Osteocyte (in vitro differentiated cells): ENCODE measurements around the gene RUSF1. TPM values are rescaled to one million over a fixed set of nuclear protein-coding genes. Genes with fewer than 3 reads are reported as not detected.

Experiments used
- DNase-seq: peaks from one replicate; pipeline ENCODE4 v3.0.0; 2021; ENCODE audit warnings: mixed read lengths; ENCODE audit not compliant: unreplicated experiment; ENCODE audit errors: extremely low spot score
- H3K27ac Mint-ChIP-seq: one replicate; pipeline ENCODE4 v1.8.0; 2021; ENCODE audit warnings: mild to moderate bottlenecking, mixed read lengths; ENCODE audit not compliant: unreplicated experiment
- H3K27me3 Mint-ChIP-seq: one replicate; pipeline ENCODE4 v1.8.0; 2021; ENCODE audit warnings: mixed read lengths; ENCODE audit not compliant: unreplicated experiment
- H3K36me3 Mint-ChIP-seq: one replicate; pipeline ENCODE4 v1.8.0; 2021; ENCODE audit warnings: mixed read lengths; ENCODE audit not compliant: unreplicated experiment
- H3K4me1 Mint-ChIP-seq: one replicate; pipeline ENCODE4 v1.8.0; 2021; ENCODE audit warnings: mixed read lengths; ENCODE audit not compliant: unreplicated experiment
- H3K4me3 Mint-ChIP-seq: one replicate; pipeline ENCODE4 v1.8.0; 2021; ENCODE audit warnings: mild to moderate bottlenecking, moderate library complexity, mixed read lengths; ENCODE audit not compliant: unreplicated experiment
- H3K9me3 Mint-ChIP-seq: one replicate; pipeline ENCODE4 v1.8.0; 2021; ENCODE audit warnings: mixed read lengths; ENCODE audit not compliant: unreplicated experiment
- total RNA-seq: library from RNA; stranded (reverse); gene quantifications from 2 replicates; pipeline ENCODE4 v1.2.1, GENCODE V29; 2021
- TF ChIP-seq, protein P1 (sequence below): fragments of 200-600 bp; sonication (generic); IDR thresholded peaks from 2 replicates; pipeline ENCODE4 v1.5.0; 2021; ENCODE audit warnings: antibody characterized with exemption, mild to moderate bottlenecking, moderate library complexity

The RUSF1 gene
- total RNA-seq, 1 donor from 2014 or later = 72.5 TPM

DNA sequence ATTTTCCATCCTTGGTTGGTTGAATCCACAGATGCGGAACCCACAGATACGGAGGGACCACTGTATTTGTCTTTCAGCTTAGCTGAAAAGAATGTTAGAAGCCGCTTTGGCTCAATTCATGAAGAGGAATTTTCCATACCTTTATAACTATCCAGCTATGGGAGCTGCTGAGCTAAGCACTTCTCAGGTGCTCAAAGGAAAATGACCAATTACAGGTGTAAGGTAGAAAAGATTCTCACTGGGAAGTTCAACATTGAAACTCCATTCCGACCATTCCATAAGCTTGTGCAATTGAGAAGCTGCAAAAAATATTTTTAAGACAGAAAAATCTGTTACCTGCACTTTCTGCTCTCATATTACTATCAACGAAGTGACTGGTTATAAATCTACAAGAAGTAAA, 22.2 kb upstream of the RUSF1 start:
- H3K4me3 Mint-ChIP-seq = no peak overlapping the region
- H3K9me3 Mint-ChIP-seq = no peaks in the 10 kb centered on the region
- peaks cover 37% of the 10 kb centered on the region for H3K27me3 Mint-ChIP-seq
- TF ChIP-seq, protein P1, sequence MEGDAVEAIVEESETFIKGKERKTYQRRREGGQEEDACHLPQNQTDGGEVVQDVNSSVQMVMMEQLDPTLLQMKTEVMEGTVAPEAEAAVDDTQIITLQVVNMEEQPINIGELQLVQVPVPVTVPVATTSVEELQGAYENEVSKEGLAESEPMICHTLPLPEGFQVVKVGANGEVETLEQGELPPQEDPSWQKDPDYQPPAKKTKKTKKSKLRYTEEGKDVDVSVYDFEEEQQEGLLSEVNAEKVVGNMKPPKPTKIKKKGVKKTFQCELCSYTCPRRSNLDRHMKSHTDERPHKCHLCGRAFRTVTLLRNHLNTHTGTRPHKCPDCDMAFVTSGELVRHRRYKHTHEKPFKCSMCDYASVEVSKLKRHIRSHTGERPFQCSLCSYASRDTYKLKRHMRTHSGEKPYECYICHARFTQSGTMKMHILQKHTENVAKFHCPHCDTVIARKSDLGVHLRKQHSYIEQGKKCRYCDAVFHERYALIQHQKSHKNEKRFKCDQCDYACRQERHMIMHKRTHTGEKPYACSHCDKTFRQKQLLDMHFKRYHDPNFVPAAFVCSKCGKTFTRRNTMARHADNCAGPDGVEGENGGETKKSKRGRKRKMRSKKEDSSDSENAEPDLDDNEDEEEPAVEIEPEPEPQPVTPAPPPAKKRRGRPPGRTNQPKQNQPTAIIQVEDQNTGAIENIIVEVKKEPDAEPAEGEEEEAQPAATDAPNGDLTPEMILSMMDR = no peak
- H3K4me1 Mint-ChIP-seq = peaks cover 5% of the 10 kb centered on the region
- no peak for DNase-seq
- no peak overlapping the region for H3K27ac Mint-ChIP-seq
- no peaks in the 10 kb centered on the region for H3K36me3 Mint-ChIP-seq

DNA sequence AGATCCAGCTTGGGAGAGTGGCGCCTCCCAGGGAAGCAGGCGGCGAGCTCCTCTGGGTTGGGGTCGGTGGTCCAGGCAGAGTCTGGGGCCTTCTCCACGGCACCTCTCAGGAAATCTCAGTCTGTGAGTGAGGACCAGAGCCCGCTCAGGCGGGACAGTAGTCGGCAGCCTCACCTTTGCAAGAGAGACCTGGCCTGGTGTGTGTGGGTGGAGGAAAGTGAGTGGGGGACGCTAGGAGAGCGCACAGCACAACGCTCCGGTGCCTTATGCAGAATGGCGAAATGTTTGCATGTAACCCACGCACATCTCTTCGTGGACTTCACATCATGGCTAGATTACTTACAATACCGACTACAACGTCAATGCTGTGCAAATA, 21.7 kb upstream of the RUSF1 start:
- H3K27me3 Mint-ChIP-seq = peaks cover 38% of the 10 kb centered on the region
- DNase-seq = no peak
- H3K4me1 Mint-ChIP-seq = peaks cover 5% of the 10 kb centered on the region
- TF ChIP-seq, protein P1 = no peak
- no peaks in the 10 kb centered on the region for H3K36me3 Mint-ChIP-seq
- no peak overlapping the region for H3K4me3 Mint-ChIP-seq
- no peaks in the 10 kb centered on the region for H3K9me3 Mint-ChIP-seq
- no peak overlapping the region for H3K27ac Mint-ChIP-seq

DNA sequence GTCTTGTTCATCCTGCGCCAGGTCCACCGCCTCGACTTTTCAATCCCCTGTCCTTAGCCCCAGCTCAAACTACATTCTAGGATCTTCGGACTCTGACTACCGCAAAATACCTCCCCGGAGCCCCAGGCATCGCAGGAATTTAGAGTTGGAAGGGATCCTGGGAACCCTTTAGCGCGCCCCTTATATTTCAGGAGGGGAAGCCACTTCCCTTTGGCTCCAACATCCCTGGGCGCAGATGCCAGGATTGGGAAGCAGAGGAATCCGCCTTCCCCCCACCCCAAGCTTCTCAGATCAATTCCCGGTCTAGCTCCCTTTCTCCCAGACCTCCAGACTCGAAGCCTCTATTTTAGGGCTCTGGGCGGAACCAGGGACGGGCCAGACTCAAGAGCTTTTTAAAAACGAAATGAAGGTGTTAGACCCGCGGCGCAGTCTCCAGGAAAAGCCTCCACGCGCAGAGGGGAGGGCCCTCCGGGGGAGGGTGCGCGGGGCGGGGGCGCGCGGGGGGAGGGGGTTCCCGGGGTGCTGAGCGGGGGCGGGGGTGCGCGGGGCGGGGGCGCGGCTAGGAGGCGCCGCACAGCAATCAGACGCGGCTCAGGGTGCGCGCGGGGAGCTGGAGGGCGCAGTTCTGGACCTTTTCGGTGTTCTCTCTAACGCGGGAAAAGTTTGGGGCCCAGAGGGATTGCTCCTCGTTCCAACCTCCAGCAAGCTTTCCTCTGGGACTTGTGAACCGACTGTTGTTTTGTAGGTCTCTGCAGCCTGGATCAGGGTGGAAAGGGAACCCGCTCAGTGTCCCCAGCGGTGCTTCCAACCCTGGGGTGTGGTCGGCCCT, 21.1 kb upstream of the RUSF1 start:
- no peaks in the 10 kb centered on the region for H3K36me3 Mint-ChIP-seq
- H3K4me1 Mint-ChIP-seq = peaks cover 5% of the 10 kb centered on the region
- H3K27me3 Mint-ChIP-seq = peaks cover 40% of the 10 kb centered on the region
- peak overlapping the region; percentile 63 for H3K4me3 Mint-ChIP-seq
- no peak for DNase-seq
- TF ChIP-seq, protein P1 = no peak
- no peak overlapping the region for H3K27ac Mint-ChIP-seq
- H3K9me3 Mint-ChIP-seq = no peaks in the 10 kb centered on the region

DNA sequence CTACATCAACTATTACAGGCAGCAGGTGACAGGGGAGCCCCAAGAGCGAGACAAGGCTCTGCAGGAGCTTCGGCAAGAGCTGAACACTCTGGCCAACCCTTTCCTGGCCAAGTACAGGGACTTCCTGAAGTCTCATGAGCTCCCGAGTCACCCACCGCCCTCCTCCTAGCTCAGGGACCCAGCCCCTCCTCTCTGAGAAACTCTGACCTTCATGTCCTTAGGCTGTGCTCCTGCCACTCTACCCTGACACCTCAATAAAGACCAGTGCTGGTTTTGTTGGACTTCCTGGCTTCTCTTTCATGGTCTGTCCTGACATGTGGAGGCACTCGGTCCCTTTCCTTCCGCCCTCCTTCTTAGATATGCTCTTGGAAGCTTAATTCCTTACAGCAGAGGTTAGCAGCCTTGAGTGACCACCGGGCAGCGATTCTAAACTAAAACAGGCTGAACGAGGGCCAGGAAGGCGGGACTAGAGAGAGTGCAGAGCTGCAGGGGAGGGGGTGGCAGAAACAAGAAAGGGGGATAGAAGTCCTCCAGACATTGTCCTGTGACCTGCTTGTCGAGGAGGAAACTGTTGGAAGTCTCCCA, 20.4 kb upstream of the RUSF1 start:
- Mint-ChIP-seq H3K4me1 (peaks cover 5% of the 10 kb centered on the region), H3K9me3 (no peaks in the 10 kb centered on the region), H3K36me3 (no peaks in the 10 kb centered on the region), H3K27me3 (peaks cover 36% of the 10 kb centered on the region), H3K27ac (no peak overlapping the region), H3K4me3 (no peak overlapping the region)
- TF ChIP-seq, protein P1 = no peak
- peak; percentile 64 for DNase-seq

DNA sequence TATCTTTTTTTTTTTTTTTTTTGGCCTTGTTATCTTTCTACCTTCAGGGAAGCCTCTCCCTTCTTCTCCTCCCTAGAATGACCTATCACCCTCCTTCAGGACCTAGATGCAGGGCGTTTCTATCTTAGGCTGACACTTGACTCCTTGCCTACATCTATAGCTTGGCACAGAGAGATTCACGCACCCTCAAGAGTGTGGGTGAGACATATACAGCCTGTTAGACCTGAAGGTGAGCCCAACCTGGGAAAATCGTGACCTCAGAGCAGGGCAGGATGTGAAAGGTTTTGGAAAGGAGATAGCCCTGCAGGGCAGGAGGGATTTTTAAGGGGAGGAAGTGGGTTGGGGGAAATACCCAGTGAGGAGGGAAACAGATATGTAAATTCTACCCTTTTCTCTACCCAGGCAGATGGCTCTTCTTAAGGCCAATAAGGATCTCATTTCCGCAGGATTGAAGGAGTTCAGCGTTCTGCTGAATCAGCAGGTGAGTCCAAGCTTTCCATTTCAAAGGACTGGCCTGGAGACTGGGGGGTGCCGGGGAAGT, 19.6 kb upstream of the RUSF1 start, which contains the start of gene AHSP:
Gene AHSP (plus strand): TSS at position 167 of the 541 bp plus-strand sequence. CDS start 240 bp downstream, at position 407.
- TF ChIP-seq, protein P1 = no peak
- peaks cover 5% of the 10 kb centered on the region for H3K4me1 Mint-ChIP-seq
- H3K4me3 Mint-ChIP-seq = no peak within 1 kb of the TSS
- peak; percentile 10 for DNase-seq
- no peaks in the 10 kb centered on the region for H3K9me3 Mint-ChIP-seq
- H3K27me3 Mint-ChIP-seq = peaks cover 36% of the 10 kb centered on the region
- H3K36me3 Mint-ChIP-seq = no peaks in the 10 kb centered on the region
- no peak within 1 kb of the TSS for H3K27ac Mint-ChIP-seq
